ENCODE measurements around the gene NUP50. TPM values are rescaled to one million over a fixed set of nuclear protein-coding genes. Genes with fewer than 3 reads are reported as not detected.

The NUP50 gene
- polyA plus RNA-seq, 1 donor (not counting 4 experiments of a cell fraction or from before 2014, with no cell fraction given) = 28.1 TPM

GRCh38 chr22:45155050-45155840 lies 8.5 kb upstream of the NUP50 start:
- dilution Hi-C loops (cut with MboI; ENCODE audit: extremely low pct_ligation_motif_present, low sequenced_read_pairs) = no loop called here
- H3K9ac ChIP-seq (ENCODE audit: control insufficient read depth, extremely low read depth, insufficient read depth, low read length) = no peak overlapping the region
- H3K9me3 ChIP-seq (ENCODE audit: control insufficient read depth, low read depth, low read length) = no peaks in the 10 kb centered on the region
- TF ChIP-seq, protein P1, sequence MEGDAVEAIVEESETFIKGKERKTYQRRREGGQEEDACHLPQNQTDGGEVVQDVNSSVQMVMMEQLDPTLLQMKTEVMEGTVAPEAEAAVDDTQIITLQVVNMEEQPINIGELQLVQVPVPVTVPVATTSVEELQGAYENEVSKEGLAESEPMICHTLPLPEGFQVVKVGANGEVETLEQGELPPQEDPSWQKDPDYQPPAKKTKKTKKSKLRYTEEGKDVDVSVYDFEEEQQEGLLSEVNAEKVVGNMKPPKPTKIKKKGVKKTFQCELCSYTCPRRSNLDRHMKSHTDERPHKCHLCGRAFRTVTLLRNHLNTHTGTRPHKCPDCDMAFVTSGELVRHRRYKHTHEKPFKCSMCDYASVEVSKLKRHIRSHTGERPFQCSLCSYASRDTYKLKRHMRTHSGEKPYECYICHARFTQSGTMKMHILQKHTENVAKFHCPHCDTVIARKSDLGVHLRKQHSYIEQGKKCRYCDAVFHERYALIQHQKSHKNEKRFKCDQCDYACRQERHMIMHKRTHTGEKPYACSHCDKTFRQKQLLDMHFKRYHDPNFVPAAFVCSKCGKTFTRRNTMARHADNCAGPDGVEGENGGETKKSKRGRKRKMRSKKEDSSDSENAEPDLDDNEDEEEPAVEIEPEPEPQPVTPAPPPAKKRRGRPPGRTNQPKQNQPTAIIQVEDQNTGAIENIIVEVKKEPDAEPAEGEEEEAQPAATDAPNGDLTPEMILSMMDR (optimal IDR thresholded peaks at IDR 0.05 in 1 of 3, IDR thresholded peaks at IDR 0.05 in 1 of 3, conservative IDR thresholded peaks at IDR 0.05 in 1 of 3; ENCODE audit: extremely low read depth in 1 of 3, insufficient read depth in 2 of 3, low read length in 3 of 3) = no peak
- TF ChIP-seq EZH2 (IDR thresholded peaks at IDR 0.05; ENCODE audit: low read length) = no peak
- peaks cover 3% of the 10 kb centered on the region for H4K20me1 ChIP-seq (ENCODE audit: control insufficient read depth, extremely low read depth, insufficient read depth, low read length)
- peaks cover 13 to 39% of the 10 kb centered on the region in 2 experiments for H3K36me3 ChIP-seq (ENCODE audit: control insufficient read depth in 2 of 2, extremely low read depth in 1 of 2, insufficient read depth in 2 of 2, low read length in 2 of 2)
- no peaks in the 10 kb centered on the region for H3K27me3 ChIP-seq (ENCODE audit: control insufficient read depth, extremely low read depth, insufficient read depth, low read length)
- no peak overlapping the region for H3K27ac ChIP-seq (ENCODE audit: control insufficient read depth, insufficient read depth, low read length)
- FAIRE-seq = no peak
- no peak overlapping the region for H3K4me3 ChIP-seq (ENCODE audit: control insufficient read depth in 2 of 3, extremely low read depth in 1 of 3, insufficient read depth in 2 of 3, low read depth in 1 of 3, low read length in 3 of 3)
- no peak overlapping the region for H3K4me2 ChIP-seq (ENCODE audit: control insufficient read depth, extremely low read depth, insufficient read depth, low read depth, low read length)
- H2AFZ ChIP-seq (ENCODE audit: control insufficient read depth, low read length) = no peak overlapping the region
- H3K79me2 ChIP-seq (ENCODE audit: control insufficient read depth, insufficient read depth, low read length) = peaks cover 57% of the 10 kb centered on the region
- no peak for DNase-seq (ENCODE audit: low read depth, low spot score)
- H3K4me1 ChIP-seq (ENCODE audit: control insufficient read depth, extremely low read depth, insufficient read depth, low read length) = peaks cover 5% of the 10 kb centered on the region
- peaks cover 2% of the 10 kb centered on the region for H3K9me1 ChIP-seq (ENCODE audit: control insufficient read depth, extremely low read depth, insufficient read depth, low read length)

- Histone ChIP-seq H3K9me1 (ENCODE audit: control insufficient read depth, extremely low read depth, insufficient read depth, low read length) (peaks cover 2% of the 10 kb centered on the region), H4K20me1 (ENCODE audit: control insufficient read depth, extremely low read depth, insufficient read depth, low read length) (peaks cover 7% of the 10 kb centered on the region), H3K36me3 (ENCODE audit: control insufficient read depth in 2 of 2, extremely low read depth in 1 of 2, insufficient read depth in 2 of 2, low read length in 2 of 2) (peaks cover 10 to 32% of the 10 kb centered on the region in 2 experiments), H3K9me3 (ENCODE audit: control insufficient read depth, low read depth, low read length) (no peaks in the 10 kb centered on the region), H3K4me2 (ENCODE audit: control insufficient read depth, extremely low read depth, insufficient read depth, low read depth, low read length) (no peak overlapping the region), H3K79me2 (ENCODE audit: control insufficient read depth, insufficient read depth, low read length) (peaks cover 69% of the 10 kb centered on the region), H3K27me3 (ENCODE audit: control insufficient read depth, extremely low read depth, insufficient read depth, low read length) (no peaks in the 10 kb centered on the region), H3K4me1 (ENCODE audit: control insufficient read depth, extremely low read depth, insufficient read depth, low read length) (peaks cover 15% of the 10 kb centered on the region), H2AFZ (ENCODE audit: control insufficient read depth, low read length) (no peak overlapping the region), H3K9ac (ENCODE audit: control insufficient read depth, extremely low read depth, insufficient read depth, low read length) (no peak overlapping the region), H3K4me3 (ENCODE audit: control insufficient read depth in 2 of 3, extremely low read depth in 1 of 3, insufficient read depth in 2 of 3, low read depth in 1 of 3, low read length in 3 of 3) (no peak overlapping the region), H3K27ac (ENCODE audit: control insufficient read depth, insufficient read depth, low read length) (no peak overlapping the region)
- no peak for TF ChIP-seq EZH2 (IDR thresholded peaks at IDR 0.05; ENCODE audit: low read length)
- TF ChIP-seq, protein P1 (optimal IDR thresholded peaks at IDR 0.05 in 1 of 3, IDR thresholded peaks at IDR 0.05 in 1 of 3, conservative IDR thresholded peaks at IDR 0.05 in 1 of 3; ENCODE audit: extremely low read depth in 1 of 3, insufficient read depth in 2 of 3, low read length in 3 of 3) = no peak
- dilution Hi-C loops (cut with MboI; ENCODE audit: extremely low pct_ligation_motif_present, low sequenced_read_pairs) = no loop called here
- FAIRE-seq (no peak), DNase-seq (ENCODE audit: low read depth, low spot score) (no peak)
Measured at GRCh38 chr22:45157907-45158306, 5.8 kb upstream of the NUP50 start.
